Measurements from ENCODE around the gene YES1. TPM values are rescaled to one million over a fixed set of nuclear protein-coding genes. Genes with fewer than 3 reads are reported as not detected.

YES1 gene
- total and polyA plus RNA-seq, 2 of the 13 experiments (the other 11 are each of a cell fraction or from before 2014, with no cell fraction given) = 17.2 to 70.8 TPM

- TF ChIP-seq RBAK (CRISPR knock-in tag; IDR thresholded peaks at IDR 0.05) (no peak), NR1H2 (CRISPR knock-in tag; IDR thresholded peaks at IDR 0.05; ENCODE audit: borderline replicate concordance, low read depth) (peak; percentile 93), ZNF451 (CRISPR knock-in tag; IDR thresholded peaks at IDR 0.05) (peak; percentile 51; the same call in 1 of the 2 replicates), ZNF274 (CRISPR knock-in tag; IDR thresholded peaks at IDR 0.05) (no peak), ZSCAN31 (CRISPR knock-in tag; IDR thresholded peaks at IDR 0.05; ENCODE audit: low read depth) (peak; percentile 57; the same call in 1 of the 2 replicates), SP140L (CRISPR knock-in tag; IDR thresholded peaks at IDR 0.05; ENCODE audit: borderline replicate concordance) (no peak), BCL6 (CRISPR knock-in tag; IDR thresholded peaks at IDR 0.05) (no peak), ZNF644 (CRISPR knock-in tag; IDR thresholded peaks at IDR 0.05; ENCODE audit: low read depth) (peak; percentile 42; the same call in 1 of the 2 replicates), THAP8 (CRISPR knock-in tag; IDR thresholded peaks at IDR 0.05; ENCODE audit: borderline replicate concordance) (no peak), NAIF1 (CRISPR knock-in tag; IDR thresholded peaks at IDR 0.05; ENCODE audit: borderline replicate concordance) (peak; percentile 90), PAF1 (CRISPR knock-in tag; IDR thresholded peaks at IDR 0.05) (no peak), ZFYVE20 (CRISPR knock-in tag; IDR thresholded peaks at IDR 0.05; ENCODE audit: borderline replicate concordance, low read depth) (no peak), HOXA3 (CRISPR knock-in tag; IDR thresholded peaks at IDR 0.05) (peak; percentile 99), DZIP1 (CRISPR knock-in tag; IDR thresholded peaks at IDR 0.05) (no peak), ZMYM3 (CRISPR knock-in tag; IDR thresholded peaks at IDR 0.05) (0 out of 2 replicates have a peak, but pooled peaks have one; percentile 8), CENPT (CRISPR knock-in tag; IDR thresholded peaks at IDR 0.05; ENCODE audit: low read depth) (no peak), E2F2 (CRISPR knock-in tag; IDR thresholded peaks at IDR 0.05; ENCODE audit: borderline replicate concordance) (no peak), HDAC1 (CRISPR knock-in tag; IDR thresholded peaks at IDR 0.05) (peak; percentile 80), BRD4 (CRISPR knock-in tag; IDR thresholded peaks at IDR 0.05) (peak; percentile 37; the same call in 1 of the 2 replicates), RNF2 (conservative IDR thresholded peaks at IDR 0.05; ENCODE audit: low read depth) (no peak), TCF12 (IDR thresholded peaks at IDR 0.05) (no peak), TCF12 (CRISPR knock-in tag; IDR thresholded peaks at IDR 0.05) (0 out of 2 replicates have a peak, but pooled peaks have one; percentile 40), ZNF567 (CRISPR knock-in tag; IDR thresholded peaks at IDR 0.05; ENCODE audit: borderline replicate concordance) (peak; percentile 77; the same call in 1 of the 2 replicates), NR0B2 (CRISPR knock-in tag; IDR thresholded peaks at IDR 0.05) (peak; percentile 74; the same call in 1 of the 2 replicates), KDM1A (CRISPR knock-in tag; IDR thresholded peaks at IDR 0.05) (0 out of 2 replicates have a peak, but pooled peaks have one; percentile 61), KAT2B (IDR thresholded peaks at IDR 0.05; ENCODE audit: borderline replicate concordance, low read depth, low read length) (no peak), ZNF337 (CRISPR knock-in tag; IDR thresholded peaks at IDR 0.05; ENCODE audit: borderline replicate concordance, low read depth) (no peak)
Measured at GRCh38 chr18:712401-713134, 99.5 kb downstream of the YES1 start, which contains the start of gene ENOSF1 (continued).

Data from HepG2 (cell line).